GM23248 (cell line): ENCODE data around the gene VKORC1L1.

ENCODE experiments used
- EZH2 ChIP-seq: fragments of 200-600 bp; sonication (generic); IDR thresholded peaks from 2 replicates; pipeline ENCODE4 v1.6.1; 2018; ENCODE audit warnings: antibody characterized with exemption, mild to moderate bottlenecking; ENCODE audit not compliant: insufficient read depth, poor library complexity, severe bottlenecking
- EZH2phosphoT487 ChIP-seq: fragments of 200-600 bp; sonication (generic); IDR thresholded peaks from 2 replicates; pipeline ENCODE4 v1.6.1; 2018; ENCODE audit warnings: antibody characterized with exemption, moderate library complexity, mild to moderate bottlenecking, low read depth; ENCODE audit not compliant: insufficient read depth

- TF ChIP-seq EZH2: no peak
- no peak for TF ChIP-seq EZH2phosphoT487
These were observed 103.9 kb downstream of the VKORC1L1 start for GRCh38 chr7:65976659-65977196.
